ENCODE results near the gene PLEKHA7.

The PLEKHA7 gene

DNA sequence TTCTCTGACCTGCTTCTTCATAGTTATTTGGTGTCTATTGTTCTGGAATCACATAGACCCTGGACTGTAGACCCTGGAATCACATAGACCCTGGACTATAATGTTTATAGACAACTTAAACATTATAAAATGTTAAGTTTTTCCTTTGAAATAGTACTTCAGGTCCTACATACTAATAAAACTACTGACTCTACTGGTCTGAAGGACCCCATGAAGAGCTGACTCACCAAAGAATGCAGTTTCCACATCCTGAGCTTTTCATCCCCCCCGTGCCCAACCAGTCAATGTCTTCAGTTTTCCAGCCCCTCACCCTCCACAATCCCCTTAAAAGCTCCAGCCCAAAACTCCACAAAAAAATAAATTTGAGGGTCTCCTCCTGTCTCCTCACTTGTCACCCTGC lies 6.6 kb upstream of the PLEKHA7 start:
- Histone ChIP-seq H3K9me3 (ENCODE audit: severe bottlenecking) (no peaks in the 10 kb centered on the region), H3K4me3 (ENCODE audit: severe bottlenecking) (no peak overlapping the region), H3K27me3 (ENCODE audit: insufficient read depth, poor library complexity, severe bottlenecking) (no peaks in the 10 kb centered on the region), H3K36me3 (ENCODE audit: low read depth) (no peaks in the 10 kb centered on the region), H3K27ac (ENCODE audit: poor library complexity, severe bottlenecking) (no peak overlapping the region), H3K4me1 (ENCODE audit: insufficient read depth, poor library complexity, severe bottlenecking) (no peaks in the 10 kb centered on the region)
- TF ChIP-seq, protein P1, sequence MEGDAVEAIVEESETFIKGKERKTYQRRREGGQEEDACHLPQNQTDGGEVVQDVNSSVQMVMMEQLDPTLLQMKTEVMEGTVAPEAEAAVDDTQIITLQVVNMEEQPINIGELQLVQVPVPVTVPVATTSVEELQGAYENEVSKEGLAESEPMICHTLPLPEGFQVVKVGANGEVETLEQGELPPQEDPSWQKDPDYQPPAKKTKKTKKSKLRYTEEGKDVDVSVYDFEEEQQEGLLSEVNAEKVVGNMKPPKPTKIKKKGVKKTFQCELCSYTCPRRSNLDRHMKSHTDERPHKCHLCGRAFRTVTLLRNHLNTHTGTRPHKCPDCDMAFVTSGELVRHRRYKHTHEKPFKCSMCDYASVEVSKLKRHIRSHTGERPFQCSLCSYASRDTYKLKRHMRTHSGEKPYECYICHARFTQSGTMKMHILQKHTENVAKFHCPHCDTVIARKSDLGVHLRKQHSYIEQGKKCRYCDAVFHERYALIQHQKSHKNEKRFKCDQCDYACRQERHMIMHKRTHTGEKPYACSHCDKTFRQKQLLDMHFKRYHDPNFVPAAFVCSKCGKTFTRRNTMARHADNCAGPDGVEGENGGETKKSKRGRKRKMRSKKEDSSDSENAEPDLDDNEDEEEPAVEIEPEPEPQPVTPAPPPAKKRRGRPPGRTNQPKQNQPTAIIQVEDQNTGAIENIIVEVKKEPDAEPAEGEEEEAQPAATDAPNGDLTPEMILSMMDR (IDR thresholded peaks at IDR 0.05; ENCODE audit: poor library complexity, severe bottlenecking): no peak
- no peak for DNase-seq (ENCODE audit: low spot score)
- ATAC-seq (ENCODE audit: low read depth): no peak

DNA sequence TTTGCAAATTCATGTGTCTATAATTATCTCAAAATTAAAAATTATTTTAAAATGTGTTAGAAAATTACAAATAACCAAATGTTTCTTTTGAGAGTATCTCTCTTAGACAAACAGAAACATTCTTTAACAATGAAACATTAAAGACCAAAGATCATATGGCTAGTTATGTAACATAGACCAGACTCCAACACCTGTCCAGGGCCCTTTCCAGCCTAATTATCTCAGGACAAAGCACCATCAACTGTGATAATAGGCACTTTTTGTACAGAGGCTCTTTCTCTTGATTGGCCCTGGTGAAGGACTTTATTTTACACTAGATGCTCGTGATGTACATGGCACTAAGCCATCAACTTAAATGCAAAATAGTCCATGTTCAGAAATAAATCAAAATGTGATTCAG lies 5.0 kb upstream of the PLEKHA7 start:
- Histone ChIP-seq H3K27ac (ENCODE audit: poor library complexity, severe bottlenecking) (no peak overlapping the region), H3K9me3 (ENCODE audit: severe bottlenecking) (no peaks in the 10 kb centered on the region), H3K36me3 (ENCODE audit: low read depth) (no peaks in the 10 kb centered on the region), H3K4me3 (ENCODE audit: severe bottlenecking) (no peak overlapping the region), H3K4me1 (ENCODE audit: insufficient read depth, poor library complexity, severe bottlenecking) (peaks cover 5% of the 10 kb centered on the region), H3K27me3 (ENCODE audit: insufficient read depth, poor library complexity, severe bottlenecking) (no peaks in the 10 kb centered on the region)
- ATAC-seq (ENCODE audit: low read depth): no peak
- no peak for DNase-seq (ENCODE audit: low spot score)
- TF ChIP-seq, protein P1 (IDR thresholded peaks at IDR 0.05; ENCODE audit: poor library complexity, severe bottlenecking): no peak

DNA sequence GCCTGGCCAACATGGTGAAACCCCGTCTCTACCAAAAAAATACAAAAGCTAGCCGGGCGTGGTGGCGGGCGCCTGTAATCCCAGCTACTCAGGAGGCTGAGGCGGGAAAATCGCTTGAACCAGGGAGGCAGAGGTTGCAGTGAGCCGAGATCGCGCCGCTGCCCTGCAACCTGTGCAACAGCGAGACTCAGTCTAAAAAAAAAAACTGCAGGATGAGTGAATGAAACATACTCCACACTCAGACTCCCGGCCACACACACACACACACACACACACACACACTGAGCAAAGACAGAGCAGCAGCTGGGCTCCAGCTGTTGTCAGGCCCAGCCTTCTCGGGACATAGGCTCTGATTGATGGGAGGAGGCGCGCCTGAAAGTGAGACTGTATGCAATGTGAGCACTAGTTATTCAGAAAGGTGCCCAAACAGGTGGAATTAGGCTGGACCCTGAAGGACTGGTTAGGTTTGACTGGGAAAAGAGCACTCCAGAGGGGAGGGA lies 1.5 kb upstream of the PLEKHA7 start:
- Histone ChIP-seq H3K4me3 (ENCODE audit: severe bottlenecking) (no peak overlapping the region), H3K27me3 (ENCODE audit: insufficient read depth, poor library complexity, severe bottlenecking) (no peaks in the 10 kb centered on the region), H3K4me1 (ENCODE audit: insufficient read depth, poor library complexity, severe bottlenecking) (peaks cover 13% of the 10 kb centered on the region), H3K9me3 (ENCODE audit: severe bottlenecking) (no peaks in the 10 kb centered on the region), H3K36me3 (ENCODE audit: low read depth) (no peaks in the 10 kb centered on the region), H3K27ac (ENCODE audit: poor library complexity, severe bottlenecking) (no peak overlapping the region)
- no peak for ATAC-seq (ENCODE audit: low read depth)
- TF ChIP-seq, protein P1 (IDR thresholded peaks at IDR 0.05; ENCODE audit: poor library complexity, severe bottlenecking): no peak
- DNase-seq (ENCODE audit: low spot score): no peak

DNA sequence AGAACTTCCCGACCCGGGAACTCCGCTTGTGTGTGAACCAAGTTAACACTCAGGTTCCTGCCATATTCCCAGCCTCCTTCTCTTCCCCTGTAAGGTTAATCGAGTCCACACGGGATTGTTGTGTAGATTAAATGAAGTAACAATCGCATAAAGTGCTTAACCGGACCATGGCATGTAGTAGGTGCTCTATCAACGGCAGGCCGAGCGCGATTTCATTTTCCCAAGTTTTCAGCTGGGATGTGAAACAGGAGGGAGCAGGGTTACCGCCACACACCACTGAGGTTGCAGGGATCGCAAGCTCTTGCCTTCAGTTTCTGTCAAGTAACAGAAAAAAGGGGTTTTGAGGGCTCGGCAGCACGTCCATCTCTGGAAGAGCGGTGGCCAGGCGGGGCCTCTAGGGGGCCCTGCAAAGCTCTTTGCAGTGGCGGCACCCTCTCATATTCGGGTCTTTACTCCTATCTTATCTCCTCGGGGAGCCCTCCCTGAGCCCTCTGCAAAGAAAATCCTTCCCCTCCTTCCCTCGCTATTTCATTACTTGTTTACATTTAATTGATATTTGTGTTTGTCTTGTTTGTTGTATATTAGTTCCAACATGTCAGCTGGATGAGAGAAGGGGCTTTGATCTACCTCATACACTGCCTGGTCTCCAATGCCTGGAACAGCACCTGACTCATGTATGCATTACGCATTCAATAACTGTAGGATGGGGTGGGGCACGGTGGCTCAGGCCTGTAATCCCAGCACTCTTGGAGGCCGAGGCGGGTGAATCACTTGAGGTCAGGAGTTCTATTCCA lies 816 bp upstream of the PLEKHA7 start:
- TF ChIP-seq, protein P1 (IDR thresholded peaks at IDR 0.05; ENCODE audit: poor library complexity, severe bottlenecking): peak; percentile 55
- no peaks in the 10 kb centered on the region for H3K9me3 ChIP-seq (ENCODE audit: severe bottlenecking)
- peaks cover 13% of the 10 kb centered on the region for H3K4me1 ChIP-seq (ENCODE audit: insufficient read depth, poor library complexity, severe bottlenecking)
- H3K27ac ChIP-seq (ENCODE audit: poor library complexity, severe bottlenecking): peak overlapping the region; percentile 17
- H3K4me3 ChIP-seq (ENCODE audit: severe bottlenecking): peak overlapping the region; percentile 46
- peak; percentile 65 for ATAC-seq (ENCODE audit: low read depth)
- no peaks in the 10 kb centered on the region for H3K36me3 ChIP-seq (ENCODE audit: low read depth)
- H3K27me3 ChIP-seq (ENCODE audit: insufficient read depth, poor library complexity, severe bottlenecking): no peaks in the 10 kb centered on the region
- DNase-seq (ENCODE audit: low spot score): peak; percentile 76
